ENCODE results near the gene CBLL2. TPM values are rescaled to one million over a fixed set of nuclear protein-coding genes. Genes with fewer than 3 reads are reported as not detected.

CBLL2 gene
- total RNA-seq, 1 experiment from 2014 or later: not detected

DNA sequence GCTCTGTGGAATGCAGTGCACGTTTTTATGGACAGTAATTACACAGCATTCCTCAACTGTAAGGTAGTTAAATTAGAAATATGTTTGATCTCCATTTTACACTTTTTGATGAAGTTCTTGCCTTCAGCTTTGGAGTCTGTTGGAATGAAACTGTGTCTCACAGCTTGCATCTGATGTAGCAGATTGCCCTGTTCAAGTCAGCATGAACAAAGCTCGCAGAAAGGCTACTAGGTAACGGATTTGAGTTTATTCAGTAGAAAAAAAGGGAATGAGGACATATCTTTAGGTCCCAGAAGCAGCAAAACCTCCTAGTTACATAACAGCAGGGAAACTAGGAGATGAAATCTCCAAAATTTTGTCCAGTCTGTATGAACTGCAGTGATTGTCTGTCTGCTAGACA is 24.3 kb upstream of the CBLL2 start:
- Histone ChIP-seq H3K27me3 (ENCODE audit: insufficient read depth, low read length) (no peaks in the 10 kb centered on the region), H3K79me2 (ENCODE audit: insufficient read depth, low read length) (no peaks in the 10 kb centered on the region), H3K9ac (ENCODE audit: low read length) (no peak overlapping the region), H4K20me1 (ENCODE audit: insufficient read depth) (no peaks in the 10 kb centered on the region), H2AFZ (ENCODE audit: low read depth, low read length, poor library complexity, severe bottlenecking) (no peak overlapping the region), H3K9me3 (ENCODE audit: control insufficient read depth in 1 of 2, insufficient read depth in 1 of 2, low read depth in 1 of 2, low read length in 2 of 2) (no peaks in the 10 kb centered on the region), H3K4me2 (ENCODE audit: low read length) (no peak overlapping the region), H3K4me1 (ENCODE audit: control insufficient read depth in 1 of 2, insufficient read depth in 2 of 2, low read length in 2 of 2) (no peaks in the 10 kb centered on the region), H3K27ac (ENCODE audit: low read depth, low read length) (no peak overlapping the region), H3K9me2 (ENCODE audit: insufficient read depth) (no peaks in the 10 kb centered on the region), H3K4me3 (replicated peaks in 1 of 2; ENCODE audit: low read depth in 1 of 2, low read length in 2 of 2) (no peak overlapping the region), H3K36me3 (ENCODE audit: control insufficient read depth in 1 of 2, insufficient read depth in 2 of 2, low read length in 2 of 2) (no peaks in the 10 kb centered on the region)
- ATAC-seq: no peak
- no TSS peak for BruUV-seq (replicated peaks)
- TF ChIP-seq FOSL1 (IDR thresholded peaks at IDR 0.05; ENCODE audit: low read depth) (no peak), ELF1 (IDR thresholded peaks at IDR 0.05; ENCODE audit: borderline replicate concordance, low read depth) (no peak), TCF7L2 (IDR thresholded peaks at IDR 0.05; ENCODE audit: borderline replicate concordance, extremely low read depth, insufficient read depth, insufficient read length) (no peak), ATF3 (IDR thresholded peaks at IDR 0.05) (no peak), EZH2phosphoT487 (IDR thresholded peaks at IDR 0.05; ENCODE audit: borderline replicate concordance) (no peak), SIN3A (IDR thresholded peaks at IDR 0.05; ENCODE audit: low read depth) (no peak), SRF (IDR thresholded peaks at IDR 0.05; ENCODE audit: low read depth) (no peak), CEBPB (IDR thresholded peaks at IDR 0.05; ENCODE audit: low read depth) (no peak), SP1 (IDR thresholded peaks at IDR 0.05; ENCODE audit: low read depth) (no peak)
- TF ChIP-seq, protein P1, sequence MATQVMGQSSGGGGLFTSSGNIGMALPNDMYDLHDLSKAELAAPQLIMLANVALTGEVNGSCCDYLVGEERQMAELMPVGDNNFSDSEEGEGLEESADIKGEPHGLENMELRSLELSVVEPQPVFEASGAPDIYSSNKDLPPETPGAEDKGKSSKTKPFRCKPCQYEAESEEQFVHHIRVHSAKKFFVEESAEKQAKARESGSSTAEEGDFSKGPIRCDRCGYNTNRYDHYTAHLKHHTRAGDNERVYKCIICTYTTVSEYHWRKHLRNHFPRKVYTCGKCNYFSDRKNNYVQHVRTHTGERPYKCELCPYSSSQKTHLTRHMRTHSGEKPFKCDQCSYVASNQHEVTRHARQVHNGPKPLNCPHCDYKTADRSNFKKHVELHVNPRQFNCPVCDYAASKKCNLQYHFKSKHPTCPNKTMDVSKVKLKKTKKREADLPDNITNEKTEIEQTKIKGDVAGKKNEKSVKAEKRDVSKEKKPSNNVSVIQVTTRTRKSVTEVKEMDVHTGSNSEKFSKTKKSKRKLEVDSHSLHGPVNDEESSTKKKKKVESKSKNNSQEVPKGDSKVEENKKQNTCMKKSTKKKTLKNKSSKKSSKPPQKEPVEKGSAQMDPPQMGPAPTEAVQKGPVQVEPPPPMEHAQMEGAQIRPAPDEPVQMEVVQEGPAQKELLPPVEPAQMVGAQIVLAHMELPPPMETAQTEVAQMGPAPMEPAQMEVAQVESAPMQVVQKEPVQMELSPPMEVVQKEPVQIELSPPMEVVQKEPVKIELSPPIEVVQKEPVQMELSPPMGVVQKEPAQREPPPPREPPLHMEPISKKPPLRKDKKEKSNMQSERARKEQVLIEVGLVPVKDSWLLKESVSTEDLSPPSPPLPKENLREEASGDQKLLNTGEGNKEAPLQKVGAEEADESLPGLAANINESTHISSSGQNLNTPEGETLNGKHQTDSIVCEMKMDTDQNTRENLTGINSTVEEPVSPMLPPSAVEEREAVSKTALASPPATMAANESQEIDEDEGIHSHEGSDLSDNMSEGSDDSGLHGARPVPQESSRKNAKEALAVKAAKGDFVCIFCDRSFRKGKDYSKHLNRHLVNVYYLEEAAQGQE (IDR thresholded peaks at IDR 0.05; ENCODE audit: low read depth): no peak
- intact Hi-C loops (cut with micrococcal nuclease): no loop called here
- RAD21 ChIA-PET (ENCODE audit: low non-redundant PET in 1 of 2, low total read pairs in 2 of 2, uncharacterized antibody in 2 of 2, unreplicated experiment in 2 of 2): no interaction called here
- no peak for DNase-seq (ENCODE audit: low read depth, low spot score)
- POLR2A ChIA-PET: no interaction called here
- CTCF ChIA-PET: no interaction called here

Measured in HCT116 (cell line).